Measurements from ENCODE around the gene STK17B.
A peak's percentile ranks its signal among the peaks of the same experiment; 100 is the strongest.
"Not testable (repeated sequence)": the region's sequence is repeated elsewhere in the genome, so short reads cannot be mapped to it uniquely, and the experiment has no call there.

The STK17B gene

GRCh38 chr2:196171248-196171871 is at the start of gene STK17B:
TSS of gene STK17B (minus strand) at chr2:196171578. CDS start at chr2:196163383, 8,195 bp downstream.
- peak; percentile 60 for DNase-seq (ENCODE audit: low read depth, low spot score)

GRCh38 chr2:196220671-196221070 is 49.3 kb upstream of the STK17B start:
- DNase-seq (ENCODE audit: low read depth, low spot score): no peak

- DNase-seq (ENCODE audit: low read depth, low spot score): no peak
These were observed 48.3 kb upstream of the STK17B start for GRCh38 chr2:196219671-196220070.

GRCh38 chr2:196218106-196218505 is 46.7 kb upstream of the STK17B start:
- no peak for DNase-seq (ENCODE audit: low read depth, low spot score)

DNA sequence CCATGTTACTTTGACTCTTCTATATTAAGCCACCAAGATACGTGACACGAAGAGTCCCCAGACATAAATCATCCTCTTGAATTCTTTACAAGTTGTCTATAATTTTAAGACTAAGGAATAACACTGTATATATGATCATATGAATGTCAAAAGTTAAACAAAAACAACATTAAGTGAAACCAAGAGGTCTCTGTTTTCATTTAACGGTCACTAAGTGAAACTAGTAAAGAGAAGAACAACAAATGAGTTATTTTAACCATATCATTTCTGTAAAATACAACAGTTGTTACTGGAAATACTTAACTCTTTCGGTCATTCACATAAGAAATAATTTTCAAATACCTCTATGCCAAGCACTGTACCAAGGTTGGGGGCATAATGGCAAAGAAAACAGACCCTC is 45.7 kb upstream of the STK17B start:
- no peak for DNase-seq (ENCODE audit: low read depth, low spot score)

- DNase-seq (ENCODE audit: low read depth, low spot score): no peak
These were observed 44.0 kb upstream of the STK17B start for GRCh38 chr2:196215376-196215775.

DNA sequence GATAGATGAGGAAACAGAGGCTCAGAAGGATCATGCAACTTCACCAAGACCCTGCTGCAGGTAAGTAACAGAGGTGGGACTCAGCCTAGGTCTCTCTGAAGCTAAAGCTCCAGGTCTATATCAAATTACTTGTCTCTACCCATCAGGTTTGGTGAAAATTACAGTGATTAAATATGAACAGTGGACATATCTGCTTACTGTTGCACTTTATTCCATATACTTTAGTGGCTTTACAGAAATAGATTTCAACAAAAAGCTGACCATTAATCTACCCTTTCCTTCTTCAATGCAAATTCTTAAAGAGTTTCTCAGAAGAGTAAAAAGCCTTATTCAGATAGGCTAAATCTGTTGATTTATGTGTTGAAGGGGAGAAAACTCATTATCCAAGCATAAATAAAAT is 42.8 kb upstream of the STK17B start:
- DNase-seq (ENCODE audit: low read depth, low spot score): no peak

DNA sequence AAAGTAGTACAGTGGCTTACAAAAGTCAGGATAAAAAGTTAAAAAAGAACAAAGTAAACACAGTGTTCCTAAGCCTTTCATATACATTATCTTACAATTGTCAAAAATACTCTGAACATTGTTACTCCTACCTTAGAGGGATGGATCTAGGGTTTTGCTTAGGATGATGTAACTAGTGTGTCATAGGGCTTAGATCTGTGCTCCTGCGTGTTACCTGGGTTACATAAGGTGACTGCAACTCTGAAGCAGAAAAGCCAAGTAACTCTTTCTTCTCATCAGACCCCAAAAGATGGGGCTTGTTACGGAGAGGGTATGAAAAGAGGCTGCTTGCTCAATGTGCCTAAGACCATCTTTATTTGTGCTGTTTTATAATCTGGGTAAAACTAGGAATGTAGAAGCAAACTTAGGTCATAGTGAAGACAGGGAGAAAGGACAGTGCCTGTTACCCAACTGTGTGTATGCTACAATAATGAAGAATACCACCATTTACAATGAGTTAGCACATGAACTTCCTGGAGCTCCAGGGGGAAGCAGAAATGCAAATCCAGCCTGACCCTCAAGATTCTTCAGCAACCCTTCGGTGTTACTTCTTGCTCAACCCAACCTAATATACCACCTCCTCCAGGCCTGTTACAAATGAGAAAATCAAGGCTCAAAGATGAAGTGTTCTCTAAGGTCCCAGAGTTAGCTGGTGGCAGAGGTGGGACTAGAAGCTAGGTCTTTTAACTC is 42.0 kb upstream of the STK17B start:
- no peak for DNase-seq (ENCODE audit: low read depth, low spot score)

DNA sequence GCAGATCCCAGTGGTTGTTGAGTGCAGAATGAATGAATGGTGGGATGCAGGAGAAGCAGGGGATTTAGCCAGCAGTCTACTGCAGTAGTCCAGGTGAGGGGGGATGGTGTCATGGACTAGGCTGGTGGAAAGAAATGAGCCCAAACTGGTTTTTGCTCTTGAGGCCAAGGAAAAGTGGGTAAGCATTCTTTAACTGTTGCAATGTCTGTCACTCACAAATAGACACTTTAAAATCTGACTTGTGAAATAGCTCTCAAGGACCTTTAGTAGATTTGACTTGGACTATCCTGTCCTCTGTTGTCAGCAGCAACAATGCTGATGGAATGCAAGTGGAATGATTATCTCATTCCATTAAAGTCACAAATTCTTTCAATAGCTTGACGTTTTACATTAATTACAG is 37.5 kb upstream of the STK17B start:
- no peak for DNase-seq (ENCODE audit: low read depth, low spot score)

DNA sequence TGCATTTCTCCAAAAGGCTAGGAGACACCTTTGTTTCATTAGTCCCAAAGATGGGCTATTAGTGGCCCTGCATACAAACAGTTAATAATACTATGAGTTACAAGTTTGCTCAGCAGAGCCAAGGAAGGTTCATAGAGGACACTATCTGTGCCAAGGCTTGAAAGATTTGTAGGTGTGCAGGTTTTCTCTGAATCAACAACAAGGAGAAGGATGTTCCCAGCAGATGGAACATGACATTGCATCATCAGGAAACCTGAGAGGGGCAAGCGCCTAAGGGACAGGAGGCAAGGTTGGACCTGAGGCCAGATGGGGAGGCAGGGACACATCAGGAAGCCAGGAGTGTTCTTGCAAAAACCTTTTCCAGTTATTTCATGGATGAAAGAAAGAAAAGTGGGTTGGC is 35.4 kb upstream of the STK17B start:
- DNase-seq (ENCODE audit: low read depth, low spot score): no peak

DNA sequence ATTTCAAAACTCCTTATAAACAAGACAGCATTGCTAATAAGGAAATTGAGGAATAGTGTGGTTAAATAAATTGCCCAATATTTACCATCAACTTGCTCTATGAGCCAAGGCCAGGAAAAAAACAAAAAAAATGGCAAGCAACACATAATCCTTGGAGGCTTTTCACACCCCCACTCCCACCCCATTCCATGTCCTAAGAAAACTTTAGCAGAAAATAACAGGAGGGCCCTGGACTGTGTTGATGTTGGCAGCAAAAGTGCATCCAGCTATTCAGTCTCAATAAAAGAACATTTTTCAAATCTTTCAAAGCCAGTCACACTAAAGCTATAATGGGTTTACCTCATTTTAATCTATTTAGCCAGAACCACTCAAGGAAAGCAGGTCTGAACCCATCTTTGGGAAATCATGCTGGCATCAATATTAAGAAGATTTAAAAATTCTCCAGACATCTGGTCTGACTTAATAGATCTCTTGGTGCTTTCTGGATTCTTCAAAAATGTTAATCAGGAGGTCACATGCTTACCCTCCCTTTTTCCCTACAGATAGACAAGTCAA is 34.6 kb upstream of the STK17B start:
- no peak for DNase-seq (ENCODE audit: low read depth, low spot score)

DNA sequence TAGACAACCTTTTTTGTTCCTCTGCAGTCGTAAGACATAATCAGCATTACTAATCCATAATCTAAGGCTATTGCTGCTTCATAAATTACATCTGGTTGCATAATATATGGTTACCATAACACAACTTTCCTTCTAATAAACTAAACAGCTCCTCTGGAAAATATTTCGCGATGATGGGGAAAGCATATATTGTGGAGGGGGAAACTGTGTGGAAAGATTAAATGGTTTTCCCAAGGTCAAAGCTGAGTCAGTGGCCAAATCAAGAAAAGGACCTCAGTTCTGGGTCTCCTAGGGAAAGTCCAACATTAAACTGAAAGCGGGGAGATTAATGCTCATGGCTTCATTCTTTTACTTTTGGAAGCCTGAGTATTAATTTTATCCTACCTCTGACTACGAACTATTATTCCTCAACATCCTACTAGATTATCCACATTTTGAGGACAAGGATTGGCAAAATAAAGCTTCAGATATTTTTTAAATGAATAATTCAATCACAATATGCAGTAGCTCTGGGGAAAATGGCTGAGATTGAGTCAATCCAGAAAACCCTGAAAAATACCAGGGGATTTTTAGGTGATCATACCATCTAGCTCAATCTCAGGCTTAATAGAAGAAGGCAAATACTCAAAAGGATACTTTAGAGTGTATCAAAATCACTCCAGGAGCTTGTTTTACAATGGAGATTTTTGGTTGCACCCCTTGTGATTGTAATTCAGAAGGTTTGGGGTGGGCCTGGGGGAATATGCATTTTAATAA is 33.8 kb upstream of the STK17B start:
- DNase-seq (ENCODE audit: low read depth, low spot score): no peak

GRCh38 chr2:196201229-196202009 is 30.0 kb upstream of the STK17B start:
- no peak for DNase-seq (ENCODE audit: low read depth, low spot score)

DNA sequence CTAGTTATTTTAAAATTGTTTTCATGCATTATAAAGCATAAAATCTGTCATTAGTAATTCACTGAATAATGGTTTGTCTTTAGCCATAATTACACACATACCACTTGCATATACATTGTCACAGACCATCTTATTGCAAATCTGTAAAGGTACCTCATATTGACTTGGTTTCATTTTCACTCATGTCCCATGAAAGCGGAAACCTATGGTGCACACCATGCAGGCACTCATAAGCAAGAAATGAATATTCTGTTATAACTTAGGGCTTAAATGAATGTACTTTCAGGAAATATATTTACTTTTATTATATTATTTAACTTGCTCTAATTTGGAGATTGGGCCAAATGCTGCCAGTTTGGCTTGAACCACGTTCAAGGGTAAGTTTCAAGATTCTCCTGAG is 29.2 kb upstream of the STK17B start:
- no peak for DNase-seq (ENCODE audit: low read depth, low spot score)

GRCh38 chr2:196195758-196196157 is 24.4 kb upstream of the STK17B start:
- no peak for DNase-seq (ENCODE audit: low read depth, low spot score)

DNA sequence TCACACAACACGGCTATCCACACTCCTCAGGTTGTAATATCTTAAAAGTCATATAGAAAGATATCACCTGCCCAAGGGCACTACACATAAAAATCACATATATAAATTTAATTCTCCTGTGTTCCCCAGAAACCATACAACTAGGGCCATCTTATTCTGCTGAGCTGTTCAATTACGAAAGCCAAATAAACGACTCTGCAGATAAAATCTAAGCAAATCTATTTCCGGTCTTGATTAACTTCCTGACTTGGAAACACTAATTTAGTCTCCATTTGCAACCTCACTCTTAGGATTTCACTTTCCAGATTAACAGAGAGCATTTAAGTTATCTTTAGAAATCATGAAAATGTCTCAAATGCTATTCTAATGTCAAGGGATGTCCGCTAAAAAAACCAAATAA is 23.9 kb upstream of the STK17B start:
- DNase-seq (ENCODE audit: low read depth, low spot score): no peak

DNA sequence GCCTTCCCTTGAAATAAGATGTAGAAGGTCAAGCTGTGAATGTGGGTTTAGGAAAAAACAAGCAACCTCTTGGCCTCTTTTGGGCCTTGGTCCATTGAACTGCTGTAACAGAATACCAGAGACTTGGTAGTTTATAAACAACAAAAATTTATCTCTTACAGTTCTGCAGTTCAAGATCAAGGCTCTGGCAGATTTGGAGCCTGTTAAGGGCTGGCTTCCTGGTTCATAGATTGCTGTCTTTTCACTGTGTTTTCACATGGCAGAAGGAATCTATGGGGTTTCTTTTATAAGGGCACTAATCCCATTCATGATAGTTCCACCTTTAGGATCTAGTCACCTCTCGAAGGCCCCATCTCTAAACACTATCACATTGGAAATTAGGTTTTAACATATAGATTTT is 20.2 kb upstream of the STK17B start:
- no peak for DNase-seq (ENCODE audit: low read depth, low spot score)

GRCh38 chr2:196187898-196188458 is 16.6 kb upstream of the STK17B start:
- no peak for DNase-seq (ENCODE audit: low read depth, low spot score)

DNA sequence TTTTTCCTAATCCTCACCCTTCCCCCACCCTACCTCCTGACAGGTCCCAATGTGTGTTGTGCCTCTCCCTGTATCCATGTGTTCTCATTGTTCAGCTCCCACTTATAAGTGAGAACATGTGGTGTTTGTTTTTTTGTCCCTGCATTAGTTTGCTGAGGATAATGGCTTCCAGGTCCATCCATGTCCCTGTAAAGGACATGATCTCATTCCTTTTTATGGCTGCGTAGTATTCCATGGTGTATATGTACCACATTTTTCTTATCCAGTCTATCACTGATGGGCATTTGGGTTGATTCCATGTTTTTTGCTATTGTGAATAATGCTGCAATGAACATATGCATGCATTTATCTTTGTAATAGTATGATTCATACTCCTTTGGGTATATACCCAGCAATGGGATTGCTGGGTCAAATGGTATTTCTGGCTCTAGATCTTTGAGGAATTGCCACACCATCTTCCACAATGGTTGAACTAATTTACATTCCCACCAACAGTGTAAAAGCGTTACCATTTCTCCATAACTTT is 15.9 kb upstream of the STK17B start:
- DNase-seq (ENCODE audit: low read depth, low spot score): not testable (repeated sequence)

DNA sequence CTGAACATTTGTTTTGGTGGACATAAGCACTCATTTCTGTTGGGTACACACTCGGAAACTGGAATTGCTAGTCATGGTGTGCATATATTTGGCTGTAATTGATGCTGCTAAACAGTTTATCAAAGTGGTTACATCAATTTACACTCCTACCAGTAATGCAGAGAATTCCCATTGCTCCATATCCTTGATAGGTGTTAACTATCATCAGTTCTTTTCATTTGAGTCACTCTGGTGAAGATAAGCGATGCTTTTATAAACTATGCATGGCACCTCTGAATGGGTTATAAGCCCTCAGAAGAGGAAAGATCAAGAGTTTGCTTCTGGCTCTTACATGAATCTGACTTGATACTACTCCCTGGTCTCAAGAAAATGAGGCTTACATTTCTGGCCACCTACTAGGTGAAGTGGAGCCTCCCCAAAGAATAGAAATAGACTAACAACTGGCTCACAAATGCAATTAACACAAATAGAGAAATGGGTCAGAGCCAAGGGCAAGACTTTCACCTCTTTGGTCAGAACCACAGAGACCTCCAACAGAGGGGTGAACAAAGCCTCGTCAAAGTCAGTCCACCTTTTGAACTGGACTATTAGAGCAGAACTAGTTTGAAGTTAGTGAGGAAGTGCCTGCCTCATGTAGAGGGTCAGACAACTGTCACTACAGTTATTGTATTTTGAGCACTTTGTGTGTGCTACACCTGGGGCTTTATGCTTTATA is 15.0 kb upstream of the STK17B start:
- no peak for DNase-seq (ENCODE audit: low read depth, low spot score)

Measured in brain pericyte (primary cell).